K562 (cell line): ENCODE measurements around the gene NPC1. TPM values are rescaled to one million over a fixed set of nuclear protein-coding genes. Genes with fewer than 3 reads are reported as not detected.

ENCODE experiments used
- ATAC-seq: fragments of 200-7000 bp; cut with Tn5 transposase; 3 replicates; pipeline ENCODE4 v1.9.1; 2020; ENCODE audit warnings: moderate library complexity
- BruUV-seq: library from RNA; stranded (reverse); fragments of 400-500 nt; replicated peaks from 2 replicates; lab custom pipeline; 2021; lab: Mats Ljungman, UMichigan
- CTCF ChIA-PET: fragments of 300-600 bp; formaldehyde crosslinking; extraction: SDS; loops from one replicate; lab custom pipeline; 2021; ENCODE audit warnings: low intra/inter-chr PET ratio; lab: Yijun Ruan, JAX
- POLR2A ChIA-PET: fragments of 300-600, 350-650 bp; sonication (Branson Sonifier 250); formaldehyde crosslinking; extraction: SDS; loops from one replicate; lab custom pipeline; 2021; ENCODE audit warnings: antibody characterized with exemption, inconsistent platforms; lab: Yijun Ruan, JAX
- DNase-seq, 4 experiments: peaks; one replicate each; pipeline versions ENCODE4 v3.0.0 to v3.0.0-alpha.2; 2011 to 2018; ENCODE audit warnings: low spot score in 3 of 4, mixed read lengths in 3 of 4; ENCODE audit errors: extremely low read depth in 1 of 4
- FAIRE-seq: peaks from 2 replicates; lab custom pipeline; 2011; peaks lifted over from hg19 to GRCh38; lab: Jason Lieb, UNC
- H2AFZ ChIP-seq: 2 replicates; pipeline ENCODE4 v1.6.0; 2011; ENCODE audit warnings: low read depth, low read length, control low read depth, inconsistent platforms
- H3K27ac ChIP-seq: fragments of 200-600 bp; 3 replicates; pipeline ENCODE4 v1.8.0; 2011; ENCODE audit warnings: low read depth, mild to moderate bottlenecking, control low read depth, inconsistent platforms, low read length, moderate library complexity, mixed read lengths; ENCODE audit errors: extremely low read depth
- H3K27me3 ChIP-seq, 2 experiments: fragments of 300-600 bp in 1 of 2; 2 replicates in 1 of 2; 3 replicates in 1 of 2; pipeline versions ENCODE4 v1.6.0 to v1.8.0; 2011; ENCODE audit warnings: inconsistent platforms in 2 of 2, low read length in 2 of 2, mild to moderate bottlenecking in 1 of 2, mixed read lengths in 1 of 2, moderate library complexity in 1 of 2; ENCODE audit not compliant: control insufficient read depth in 2 of 2, insufficient read depth in 2 of 2
- H3K36me3 ChIP-seq: fragments of 300-600 bp; 3 replicates; pipeline ENCODE4 v1.8.0; 2011; ENCODE audit warnings: mild to moderate bottlenecking, low read length, inconsistent platforms; ENCODE audit not compliant: control insufficient read depth, insufficient read depth
- H3K4me1 ChIP-seq, 2 experiments: fragments of 200-600 bp in 1 of 2; replicated peaks in 1 of 2; 2 replicates in 1 of 2; 3 replicates in 1 of 2; pipeline versions ENCODE4 v1.5.1 to v1.8.0; 2011; ENCODE audit warnings: inconsistent platforms in 2 of 2, low read length in 2 of 2, mild to moderate bottlenecking in 1 of 2, mixed read lengths in 1 of 2, moderate library complexity in 1 of 2; ENCODE audit not compliant: control insufficient read depth in 2 of 2, insufficient read depth in 2 of 2
- H3K4me2 ChIP-seq: 2 replicates; pipeline ENCODE4 v1.6.1; 2011; ENCODE audit warnings: low read length, control low read depth, inconsistent platforms, mixed read lengths; ENCODE audit not compliant: insufficient read depth
- H3K4me3 ChIP-seq: fragments of 200-600 bp; sonication (generic), shearing (Covaris generic); 2 replicates; pipeline ENCODE4 v1.5.1; 2016; ENCODE audit warnings: control low read depth, inconsistent platforms
- H3K79me2 ChIP-seq: fragments of 200-600 bp; 3 replicates; pipeline ENCODE4 v1.8.0; 2011; ENCODE audit warnings: low read length, inconsistent platforms; ENCODE audit not compliant: control insufficient read depth, insufficient read depth
- H3K9ac ChIP-seq, 2 experiments: 2 replicates each; pipeline versions ENCODE4 v1.6.0 to v1.6.1; 2011; ENCODE audit warnings: low read depth in 2 of 2, low read length in 2 of 2, control low read depth in 1 of 2, inconsistent platforms in 1 of 2, mild to moderate bottlenecking in 1 of 2, mixed read lengths in 1 of 2; ENCODE audit not compliant: insufficient read depth in 1 of 2
- H3K9me1 ChIP-seq: one replicate; pipeline ENCODE4 v1.6.0; 2011; ENCODE audit warnings: inconsistent platforms, mild to moderate bottlenecking, low read length, moderate library complexity; ENCODE audit not compliant: control insufficient read depth, insufficient read depth
- H3K9me3 ChIP-seq: replicated peaks from 2 replicates; pipeline ENCODE4 v1.5.1; 2011; ENCODE audit warnings: low read depth, low read length, inconsistent platforms; ENCODE audit not compliant: control insufficient read depth, insufficient read depth
- H4K20me1 ChIP-seq: replicated peaks from 2 replicates; pipeline ENCODE4 v1.6.1; 2011; ENCODE audit warnings: low read length, inconsistent platforms, mixed read lengths; ENCODE audit not compliant: control insufficient read depth, insufficient read depth
- CBX5 ChIP-seq: IDR thresholded peaks from 2 replicates; pipeline ENCODE4 v1.6.1; 2014; ENCODE audit warnings: low read depth, borderline replicate concordance
- ILF3 ChIP-seq: fragments of 450-650 bp; IDR thresholded peaks from 2 replicates; pipeline ENCODE4 v1.6.1; 2018; ENCODE audit warnings: antibody characterized with exemption, mild to moderate bottlenecking, moderate library complexity, borderline replicate concordance
- KAT7 ChIP-seq: sonication (generic); formaldehyde crosslinking; IDR thresholded peaks from 2 replicates; pipeline ENCODE4 v1.8.0; 2022; ENCODE audit warnings: missing genetic modification reagents, mild to moderate bottlenecking, borderline replicate concordance
- NR3C1 ChIP-seq: sonication (generic); formaldehyde crosslinking; IDR thresholded peaks from 2 replicates; pipeline ENCODE4 v1.8.1; 2022; ENCODE audit warnings: missing genetic modification reagents
- SOX6 ChIP-seq: fragments of 450-650 bp; IDR thresholded peaks from 2 replicates; pipeline ENCODE4 v1.6.1; 2014; ENCODE audit warnings: mild to moderate bottlenecking
- TCF3 ChIP-seq: sonication (generic); formaldehyde crosslinking; IDR thresholded peaks from 2 replicates; pipeline ENCODE4 v1.4.0; 2020; ENCODE audit warnings: mild to moderate bottlenecking, missing genetic modification reagents
- ZNF561 ChIP-seq: fragments of 450-650 bp; formaldehyde crosslinking; conservative IDR thresholded peaks from 2 replicates; pipeline ENCODE4 v1.4.0; 2020; ENCODE audit warnings: mild to moderate bottlenecking, moderate library complexity
- ZNF584 ChIP-seq: fragments of 200-800 bp; sonication (Bioruptor generic); IDR thresholded peaks from 2 replicates; pipeline ENCODE4 v1.6.1; 2016; ENCODE audit warnings: low read depth, mild to moderate bottlenecking, missing genetic modification characterization, missing compliant biosample characterization
- WGBS: fragments of 100-300 bp; shearing (Covaris generic); methylation state at CpG from one replicate; pipeline ENCODE4 v1.1.6; 2016; ENCODE audit warnings: low coverage, mixed read lengths; ENCODE audit not compliant: insufficient coverage; ENCODE audit errors: missing lambda C conversion rate; 5-methylcytosine and 5-hydroxymethylcytosine counted together
- in situ Hi-C: fragments of 300-500 bp; cut with MboI; formaldehyde crosslinking; loops from 4 replicates; pipeline ENCODE4 v1.15.0; 2018; ENCODE audit warnings: inconsistent platforms, mixed read lengths
- intact Hi-C: fragments of 100-400 bp; cut with micrococcal nuclease; formaldehyde crosslinking; loops from 2 replicates; pipeline ENCODE4 v1.14.2; 2022
- polyA plus RNA-seq, 8 experiments: library from polyadenylated mRNA; depleted of rRNA in 4 of 8; stranded (reverse) in 5 of 8; unstranded in 3 of 8; fragments of >200 nt; fragmentation: Nextera tagmentation in 2 of 8; fragmentation: Illumina TruSeq in 1 of 8; extraction: Ambion mirVana in 2 of 8; extraction: Trizol in 1 of 8; gene quantifications; 2 replicates each; pipeline versions ENCODE4 v1.2.1 to v1.2.3, GENCODE V29; 2011 to 2014; ENCODE audit warnings: inconsistent platforms in 1 of 8, missing spikeins in 1 of 8
- total RNA-seq, 7 experiments: library from RNA; depleted of rRNA in 6 of 7; stranded (reverse); fragments of >200 nt in 6 of 7; fragmentation: Illumina TruSeq in 2 of 7; extraction: Trizol in 2 of 7; gene quantifications; 2 replicates each; pipeline versions ENCODE4 v1.2.1 to v1.2.3, GENCODE V29; 2011 to 2021; ENCODE audit warnings: low replicate concordance in 1 of 7
- TF ChIP-seq, protein P1 (sequence below): sonication (generic); formaldehyde crosslinking; IDR thresholded peaks from 2 replicates; pipeline ENCODE4 v1.8.1; 2023; ENCODE audit warnings: mild to moderate bottlenecking, missing genetic modification reagents
- TF ChIP-seq, protein P2 (sequence below): sonication (generic); formaldehyde crosslinking; IDR thresholded peaks from 2 replicates; pipeline ENCODE4 v1.8.0; 2022; ENCODE audit warnings: missing genetic modification reagents, mild to moderate bottlenecking, moderate library complexity, borderline replicate concordance
- TF ChIP-seq, protein P3 (sequence below), 3 experiments: fragments of 200-800 bp in 1 of 3; fragments of 250-450 bp in 1 of 3; fragments of 450-650 bp in 1 of 3; sonication (Bioruptor Pico) in 1 of 3; sonication (Bioruptor generic) in 1 of 3; formaldehyde crosslinking in 1 of 3; IDR thresholded peaks; 2 replicates each; pipeline versions ENCODE4 v1.6.1 to v1.8.0; 2016 to 2022; ENCODE audit warnings: mild to moderate bottlenecking in 2 of 3, missing genetic modification characterization in 2 of 3, missing compliant biosample characterization in 1 of 3, moderate library complexity in 1 of 3

The NPC1 gene
- total and polyA plus RNA-seq, 9 of the 15 experiments (the other 6 are each of a cell fraction or from before 2014, with no cell fraction given) = 17.1 to 45.9 (median 27.6) TPM

DNA sequence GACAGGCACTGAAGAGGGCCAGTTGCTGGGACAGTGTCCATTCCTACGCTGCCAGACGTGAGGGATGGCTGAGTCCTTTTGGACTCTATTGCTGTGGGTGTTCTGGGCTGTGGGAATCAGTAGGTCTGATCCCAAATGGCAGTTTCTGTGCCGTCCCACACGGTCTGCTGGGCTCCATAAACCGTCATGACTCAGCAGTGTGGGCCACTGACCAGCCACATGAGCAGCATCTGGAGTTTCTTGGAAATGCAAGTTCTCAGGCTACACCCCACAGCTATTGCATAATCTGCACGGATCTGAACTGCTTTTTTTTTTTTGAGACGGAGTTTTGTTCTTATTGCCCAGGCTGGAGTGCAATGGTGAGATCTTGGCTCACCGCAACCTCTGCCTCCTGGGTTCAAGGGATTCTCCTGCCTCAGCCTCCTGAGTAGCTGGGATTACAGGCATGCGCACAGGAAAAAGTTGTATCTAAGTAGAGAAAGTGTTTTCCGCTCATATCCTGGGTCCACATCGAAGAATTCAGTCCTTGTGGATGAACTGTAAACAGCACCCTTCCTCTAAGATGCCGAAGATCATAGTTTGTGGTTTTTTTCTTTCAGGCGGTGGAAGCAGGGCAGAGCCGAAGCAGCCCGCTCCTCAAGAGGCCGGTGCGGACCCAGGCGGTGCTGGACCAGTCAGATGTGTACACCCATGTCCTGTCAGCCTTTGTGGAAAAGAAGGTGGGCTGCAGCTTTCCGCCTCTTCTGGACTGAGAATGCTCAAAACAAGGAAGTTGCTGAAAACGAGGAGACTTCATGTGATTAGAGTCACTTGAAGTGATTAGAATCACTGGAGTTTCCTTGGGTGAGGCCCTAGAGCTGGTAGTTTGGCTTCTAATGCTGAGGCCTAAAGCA, 57.5 kb downstream of the NPC1 start (continued):
- TF ChIP-seq, protein P1, sequence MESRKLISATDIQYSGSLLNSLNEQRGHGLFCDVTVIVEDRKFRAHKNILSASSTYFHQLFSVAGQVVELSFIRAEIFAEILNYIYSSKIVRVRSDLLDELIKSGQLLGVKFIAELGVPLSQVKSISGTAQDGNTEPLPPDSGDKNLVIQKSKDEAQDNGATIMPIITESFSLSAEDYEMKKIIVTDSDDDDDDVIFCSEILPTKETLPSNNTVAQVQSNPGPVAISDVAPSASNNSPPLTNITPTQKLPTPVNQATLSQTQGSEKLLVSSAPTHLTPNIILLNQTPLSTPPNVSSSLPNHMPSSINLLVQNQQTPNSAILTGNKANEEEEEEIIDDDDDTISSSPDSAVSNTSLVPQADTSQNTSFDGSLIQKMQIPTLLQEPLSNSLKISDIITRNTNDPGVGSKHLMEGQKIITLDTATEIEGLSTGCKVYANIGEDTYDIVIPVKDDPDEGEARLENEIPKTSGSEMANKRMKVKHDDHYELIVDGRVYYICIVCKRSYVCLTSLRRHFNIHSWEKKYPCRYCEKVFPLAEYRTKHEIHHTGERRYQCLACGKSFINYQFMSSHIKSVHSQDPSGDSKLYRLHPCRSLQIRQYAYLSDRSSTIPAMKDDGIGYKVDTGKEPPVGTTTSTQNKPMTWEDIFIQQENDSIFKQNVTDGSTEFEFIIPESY (CRISPR knock-in tag) = no peak
- TF ChIP-seq ILF3 (no peak), ZNF561 (CRISPR knock-in tag) (no peak), ZNF584 (no peak), NR3C1 (CRISPR knock-in tag) (no peak)

DNA sequence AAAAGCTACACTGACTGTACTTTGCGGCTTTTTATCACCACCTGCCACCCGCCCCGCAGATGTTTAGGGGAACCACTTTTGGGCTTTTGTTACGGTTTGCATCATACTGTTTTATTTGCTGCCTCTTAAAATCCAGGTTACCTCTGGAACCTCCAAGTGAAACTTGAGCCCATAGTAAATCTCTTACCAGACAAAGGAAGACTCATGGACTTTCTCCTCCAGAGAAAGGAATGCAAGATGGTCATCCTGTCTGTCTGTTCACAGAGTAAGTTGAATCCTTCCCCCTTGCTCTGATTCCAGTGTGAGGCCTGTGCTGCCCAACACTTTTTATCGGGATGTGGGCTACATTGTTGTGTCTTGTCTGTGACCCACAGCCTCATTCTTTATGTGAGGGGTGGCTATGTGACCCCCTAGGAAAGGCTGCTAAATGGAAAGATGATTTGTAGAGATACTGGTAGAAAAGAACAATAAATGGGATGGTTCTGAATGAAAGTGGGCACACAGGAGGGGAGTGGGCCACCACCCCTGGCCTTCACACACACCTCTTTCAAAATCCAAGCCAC, 59.7 kb downstream of the NPC1 start:
- H3K79me2 ChIP-seq = peaks cover 8% of the 10 kb centered on the region; the same call in 2 of the 3 replicates
- H3K4me3 ChIP-seq = no peak overlapping the region
- H3K4me1 ChIP-seq = peaks cover 14 to 28% of the 10 kb centered on the region in 2 experiments
- H3K9ac ChIP-seq = no peak overlapping the region
- no TSS peak for BruUV-seq
- no peak overlapping the region for H2AFZ ChIP-seq
- FAIRE-seq (no peak), DNase-seq (no peak), ATAC-seq (no peak)
- POLR2A ChIA-PET = no interaction called here
- H3K36me3 ChIP-seq = peaks cover 85% of the 10 kb centered on the region
- no peaks in the 10 kb centered on the region for H3K27me3 ChIP-seq
- H3K4me2 ChIP-seq = no peak overlapping the region
- no peak overlapping the region for H3K27ac ChIP-seq
- no peaks in the 10 kb centered on the region for H3K9me3 ChIP-seq
- CTCF ChIA-PET = no interaction called here
- WGBS = 85% methylated on average over 5 of the region's 5 CpGs
- intact Hi-C loops (no loop called here), in situ Hi-C loops (no loop called here)
- peaks cover 7% of the 10 kb centered on the region for H4K20me1 ChIP-seq
- H3K9me1 ChIP-seq = no peaks in the 10 kb centered on the region
- TF ChIP-seq CBX5 (no peak), TCF3 (CRISPR knock-in tag) (peak; percentile 73), KAT7 (CRISPR knock-in tag) (no peak), SOX6 (no peak)
- TF ChIP-seq, protein P2, sequence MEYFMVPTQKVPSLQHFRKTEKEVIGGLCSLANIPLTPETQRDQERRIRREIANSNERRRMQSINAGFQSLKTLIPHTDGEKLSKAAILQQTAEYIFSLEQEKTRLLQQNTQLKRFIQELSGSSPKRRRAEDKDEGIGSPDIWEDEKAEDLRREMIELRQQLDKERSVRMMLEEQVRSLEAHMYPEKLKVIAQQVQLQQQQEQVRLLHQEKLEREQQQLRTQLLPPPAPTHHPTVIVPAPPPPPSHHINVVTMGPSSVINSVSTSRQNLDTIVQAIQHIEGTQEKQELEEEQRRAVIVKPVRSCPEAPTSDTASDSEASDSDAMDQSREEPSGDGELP (CRISPR knock-in tag) = 0 out of 2 replicates have a peak, but pooled peaks have one; percentile 12
- TF ChIP-seq, protein P3, sequence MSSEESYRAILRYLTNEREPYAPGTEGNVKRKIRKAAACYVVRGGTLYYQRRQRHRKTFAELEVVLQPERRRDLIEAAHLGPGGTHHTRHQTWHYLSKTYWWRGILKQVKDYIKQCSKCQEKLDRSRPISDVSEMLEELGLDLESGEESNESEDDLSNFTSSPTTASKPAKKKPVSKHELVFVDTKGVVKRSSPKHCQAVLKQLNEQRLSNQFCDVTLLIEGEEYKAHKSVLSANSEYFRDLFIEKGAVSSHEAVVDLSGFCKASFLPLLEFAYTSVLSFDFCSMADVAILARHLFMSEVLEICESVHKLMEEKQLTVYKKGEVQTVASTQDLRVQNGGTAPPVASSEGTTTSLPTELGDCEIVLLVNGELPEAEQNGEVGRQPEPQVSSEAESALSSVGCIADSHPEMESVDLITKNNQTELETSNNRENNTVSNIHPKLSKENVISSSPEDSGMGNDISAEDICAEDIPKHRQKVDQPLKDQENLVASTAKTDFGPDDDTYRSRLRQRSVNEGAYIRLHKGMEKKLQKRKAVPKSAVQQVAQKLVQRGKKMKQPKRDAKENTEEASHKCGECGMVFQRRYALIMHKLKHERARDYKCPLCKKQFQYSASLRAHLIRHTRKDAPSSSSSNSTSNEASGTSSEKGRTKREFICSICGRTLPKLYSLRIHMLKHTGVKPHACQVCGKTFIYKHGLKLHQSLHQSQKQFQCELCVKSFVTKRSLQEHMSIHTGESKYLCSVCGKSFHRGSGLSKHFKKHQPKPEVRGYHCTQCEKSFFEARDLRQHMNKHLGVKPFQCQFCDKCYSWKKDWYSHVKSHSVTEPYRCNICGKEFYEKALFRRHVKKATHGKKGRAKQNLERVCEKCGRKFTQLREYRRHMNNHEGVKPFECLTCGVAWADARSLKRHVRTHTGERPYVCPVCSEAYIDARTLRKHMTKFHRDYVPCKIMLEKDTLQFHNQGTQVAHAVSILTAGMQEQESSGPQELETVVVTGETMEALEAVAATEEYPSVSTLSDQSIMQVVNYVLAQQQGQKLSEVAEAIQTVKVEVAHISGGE (CRISPR knock-in tag; IDR thresholded peaks at IDR 0.05) = no peak
